ENCODE measurements around the gene PDAP1.
A peak's percentile ranks its signal among the peaks of the same experiment; 100 is the strongest.
"Not testable (repeated sequence)": the region's sequence is repeated elsewhere in the genome, so short reads cannot be mapped to it uniquely, and the experiment has no call there.

The PDAP1 gene

GRCh38 chr7:99408379-99409191 lies at the start of gene PDAP1, which contains the start of gene BUD31:
Gene PDAP1 (minus strand): TSS chr7:99408597. CDS start chr7:99408548, 49 bp downstream.
Gene BUD31 (plus strand): TSS chr7:99408969. CDS start chr7:99411093, 2,124 bp downstream.
- peak; percentile 97 for DNase-seq

- no peak for DNase-seq
Measured at GRCh38 chr7:99457650-99458493, 49.5 kb upstream of the PDAP1 start.

GRCh38 chr7:99457050-99457649 lies 48.8 kb upstream of the PDAP1 start:
- no peak for DNase-seq

GRCh38 chr7:99456288-99456687 lies 47.9 kb upstream of the PDAP1 start:
- DNase-seq, result no peak

DNA sequence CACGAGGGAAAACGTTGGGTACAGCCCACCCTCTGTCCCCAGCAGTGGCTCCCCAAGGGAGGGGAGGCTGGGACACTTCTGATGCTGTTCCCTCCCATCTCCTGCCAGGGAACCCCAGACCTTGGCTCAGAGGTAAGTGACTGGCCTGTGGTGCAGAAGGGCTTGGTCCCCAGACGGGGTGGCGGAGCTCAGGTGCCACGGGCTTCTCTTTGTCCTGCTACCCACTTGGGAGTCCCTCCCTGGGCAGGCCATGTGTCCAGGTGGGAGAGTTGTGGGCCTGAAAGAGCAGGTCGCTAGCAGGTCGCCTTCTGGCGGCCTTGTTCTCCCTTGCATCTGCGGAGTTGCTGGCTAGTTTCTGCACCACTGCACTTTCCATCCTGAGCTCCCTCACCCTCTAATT lies 47.5 kb upstream of the PDAP1 start:
- DNase-seq, result no peak

DNA sequence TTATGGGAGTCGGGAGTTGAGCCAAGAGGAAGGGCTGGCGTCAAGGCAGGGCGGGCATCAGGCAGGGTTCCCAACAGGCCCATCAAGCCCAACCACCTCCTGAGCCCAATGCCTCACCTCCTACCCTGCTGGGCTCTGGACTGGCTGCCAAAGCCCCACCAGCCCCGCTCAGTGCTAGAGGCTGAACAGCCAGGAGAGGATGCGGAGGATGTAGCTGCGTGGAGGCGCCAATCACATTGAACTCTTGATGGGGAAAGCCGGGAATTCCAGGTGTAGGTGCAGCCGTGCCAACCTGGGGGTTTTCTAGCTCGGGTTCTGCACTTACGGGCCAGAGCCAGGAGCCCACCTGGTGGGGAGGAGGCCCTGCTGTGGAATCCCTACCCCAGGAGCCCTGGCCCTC lies 44.7 kb upstream of the PDAP1 start:
- DNase-seq, result no peak

DNA sequence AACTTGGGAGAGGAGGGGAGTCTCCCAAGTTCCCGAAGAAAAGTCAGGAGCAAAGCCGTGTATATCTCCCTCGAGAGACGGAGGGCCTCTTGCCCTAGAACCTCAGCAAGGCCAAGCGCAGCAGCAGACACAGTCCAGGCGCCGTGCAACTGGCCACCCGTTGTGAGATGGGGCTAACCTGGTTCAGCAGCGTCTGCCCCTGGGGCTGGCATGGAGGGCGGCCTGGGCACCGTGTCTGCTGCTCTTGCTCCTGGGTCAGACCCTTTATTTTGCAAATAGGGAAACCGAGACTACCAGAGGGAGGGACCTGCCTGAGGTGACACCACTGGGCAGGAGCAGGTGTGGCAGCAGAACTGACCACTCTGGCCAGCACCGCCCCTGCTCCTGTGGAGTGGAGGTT lies 44.1 kb upstream of the PDAP1 start:
- DNase-seq, result no peak

DNA sequence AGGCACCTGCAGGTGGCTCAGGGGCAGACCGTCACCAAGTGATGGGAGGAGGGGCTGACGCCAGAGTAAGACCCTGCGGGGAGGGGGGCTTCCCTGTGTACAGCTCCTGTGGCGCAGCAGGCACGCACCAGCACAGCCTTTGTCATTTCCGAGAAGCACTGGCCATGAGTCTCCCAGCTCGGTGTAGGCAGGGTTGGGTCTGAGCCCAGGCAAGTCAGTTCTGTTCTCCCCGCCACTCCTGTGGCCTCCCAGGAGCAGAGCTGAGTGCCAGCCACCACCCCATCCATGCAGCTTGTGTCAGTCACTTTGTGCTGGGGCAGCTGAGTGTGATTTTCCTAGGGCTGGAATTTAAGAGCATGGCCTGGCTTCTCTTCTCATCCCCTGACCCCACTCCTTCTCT lies 43.5 kb upstream of the PDAP1 start:
- no peak for DNase-seq

DNA sequence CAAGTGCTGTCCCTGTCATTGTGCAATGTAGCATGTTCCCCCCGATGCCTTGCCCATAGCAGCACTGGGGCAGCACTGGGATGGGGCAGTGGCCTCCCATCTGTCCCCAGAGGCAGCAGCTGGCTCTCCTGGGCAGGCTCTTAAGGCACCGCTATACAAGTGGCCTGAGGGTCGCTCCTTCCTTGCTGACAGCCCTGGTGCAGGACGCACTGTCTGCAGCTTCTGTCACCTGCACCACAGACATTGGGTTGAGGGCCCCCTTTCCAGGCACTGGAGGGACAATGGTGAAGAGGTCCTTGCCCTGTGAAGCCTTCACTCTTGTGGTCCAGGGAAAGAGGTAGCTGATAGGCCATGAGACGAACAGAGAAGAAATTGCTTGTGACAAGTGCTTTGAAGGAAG lies 40.9 kb upstream of the PDAP1 start:
- DNase-seq, result no peak

DNA sequence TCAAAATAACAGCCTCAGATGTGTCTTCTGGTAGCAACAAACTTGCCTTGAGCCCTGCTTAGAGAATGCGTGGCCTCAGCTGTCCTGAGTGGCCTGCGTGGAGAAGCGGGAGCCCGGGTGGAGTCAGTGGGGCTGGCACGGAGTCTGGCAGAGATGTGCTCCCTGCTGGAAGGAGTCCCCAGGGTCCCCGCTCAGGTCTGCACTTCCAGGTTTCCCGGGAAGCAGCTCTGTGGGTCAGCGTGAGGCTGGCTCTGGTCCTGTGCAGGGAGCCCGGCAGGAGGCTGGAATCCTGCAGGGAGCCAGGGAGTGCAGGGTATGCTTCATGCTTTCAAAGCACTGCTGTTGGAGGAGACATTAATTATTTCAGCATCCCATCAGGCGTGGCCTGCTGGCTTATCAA lies 40.5 kb upstream of the PDAP1 start:
- no peak for DNase-seq

DNA sequence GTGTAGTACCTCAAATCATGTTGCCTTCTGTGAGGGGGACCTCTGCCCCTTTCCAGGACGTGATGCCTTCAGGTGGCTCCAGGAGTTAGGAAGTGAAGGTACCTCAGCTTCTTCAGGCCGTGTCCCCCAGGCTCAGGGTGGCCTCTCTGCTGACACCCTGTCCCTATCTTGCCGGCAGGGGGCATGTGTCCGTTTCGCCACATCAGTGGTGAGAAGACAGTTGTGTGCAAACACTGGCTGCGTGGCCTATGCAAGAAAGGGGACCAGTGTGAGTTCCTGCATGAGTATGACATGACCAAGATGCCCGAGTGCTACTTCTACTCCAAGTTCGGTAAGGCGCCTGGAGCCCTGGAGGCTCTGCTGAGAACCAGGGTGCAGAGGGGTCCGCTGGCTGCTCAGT lies 39.5 kb upstream of the PDAP1 start:
- DNase-seq, result peak; percentile 42

DNA sequence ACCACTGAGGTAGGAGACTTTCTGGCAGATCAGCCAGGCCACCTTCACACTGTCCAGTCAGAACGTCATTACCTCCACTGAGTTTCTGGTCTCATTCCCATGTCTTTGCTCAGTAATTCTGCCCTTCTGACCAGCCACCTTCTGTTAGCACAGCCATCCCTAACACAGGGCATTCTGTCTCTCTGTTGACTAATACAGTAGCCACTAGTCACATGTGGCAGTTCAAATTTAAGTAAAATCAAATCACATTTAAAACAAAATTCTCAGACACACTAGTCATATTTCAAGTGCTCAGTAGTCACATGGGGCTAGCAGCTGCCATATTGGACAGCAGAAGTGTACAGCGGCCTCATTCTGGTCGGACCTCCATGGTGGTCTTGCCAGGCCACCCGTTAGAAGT lies 37.7 kb upstream of the PDAP1 start:
- DNase-seq, result no peak

DNA sequence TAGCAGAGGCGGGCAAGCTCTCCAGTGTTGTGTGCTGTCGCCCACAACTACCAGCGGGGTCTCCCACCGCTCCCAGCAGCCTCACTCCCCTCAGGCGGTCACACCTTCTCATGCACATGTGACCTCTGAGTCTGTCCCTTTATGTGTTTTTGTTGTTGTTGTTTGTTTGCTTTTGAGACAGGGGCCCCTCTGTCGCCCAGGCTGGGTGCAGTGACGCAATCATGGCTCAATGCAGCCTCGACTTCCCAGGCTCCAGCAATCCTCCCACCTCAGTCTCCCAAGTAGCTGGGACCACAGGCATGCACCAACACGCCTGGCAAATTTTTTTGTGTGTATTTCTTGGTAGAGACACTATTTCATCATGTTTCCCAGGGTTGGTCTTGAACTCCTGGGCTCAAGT lies 31.8 kb upstream of the PDAP1 start:
- no peak for DNase-seq

DNA sequence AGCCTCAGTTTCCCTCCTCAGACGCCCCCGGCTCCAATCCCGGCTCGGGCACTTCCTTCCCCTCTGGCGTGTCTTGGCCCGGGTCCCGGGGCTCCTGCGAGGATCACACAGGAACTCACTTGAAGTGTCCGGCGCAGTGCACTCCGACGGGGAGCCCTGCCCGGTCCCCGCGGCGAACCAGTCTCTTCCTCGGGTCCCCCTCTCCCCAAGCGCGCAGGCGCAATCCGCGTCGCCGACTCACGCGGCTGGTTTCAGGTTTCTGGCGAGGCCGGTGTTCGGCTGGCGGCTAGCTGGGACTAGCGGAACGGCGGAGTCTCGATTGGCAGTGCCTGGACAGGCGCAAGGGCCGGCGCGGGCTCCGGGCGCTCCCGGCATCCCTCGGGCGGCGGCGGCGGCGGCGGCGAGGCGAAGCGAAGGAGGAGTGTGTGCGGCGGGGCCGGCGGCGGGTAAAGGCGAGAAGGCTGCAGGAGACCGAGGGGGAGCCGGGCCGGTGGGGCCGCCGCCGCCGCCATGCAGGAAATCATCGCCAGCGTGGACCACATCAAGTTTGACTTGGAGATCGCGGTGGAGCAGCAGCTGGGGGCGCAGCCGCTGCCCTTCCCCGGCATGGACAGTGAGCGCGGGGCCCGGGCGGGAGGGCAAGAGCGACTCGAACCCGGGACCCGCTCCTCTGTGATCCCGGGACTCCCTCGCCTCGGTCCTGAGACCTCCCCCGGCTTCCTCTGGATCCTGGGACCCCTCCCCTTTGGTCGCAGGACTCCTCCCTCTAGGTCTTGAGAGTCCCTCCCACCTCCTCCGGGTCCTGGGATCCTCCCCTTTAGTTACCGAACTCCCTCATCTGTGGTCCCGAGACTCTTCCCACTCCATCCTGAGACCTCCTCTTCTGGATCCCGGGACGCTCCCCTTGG lies 30.4 kb upstream of the PDAP1 start, which contains the start of the genes CPSF4 and PTCD1:
Gene CPSF4, plus strand, starts transcription at position 371 of the 908 bp plus-strand sequence. Its CDS starts 140 bp downstream, at position 511.
Gene PTCD1, minus strand, starts transcription at position 226 of the 908 bp plus-strand sequence. CDS start 3,556 bp downstream, outside the sequence.
- DNase-seq, result peak; percentile 98

- peak; percentile 27 for DNase-seq
Measured at GRCh38 chr7:99437946-99438572, 29.7 kb upstream of the PDAP1 start.

- no peak for DNase-seq
Measured at GRCh38 chr7:99433158-99433557, 24.8 kb upstream of the PDAP1 start.

- not testable (repeated sequence) for DNase-seq
Measured at GRCh38 chr7:99431756-99432540, 23.6 kb upstream of the PDAP1 start.

- no peak for DNase-seq
Measured at GRCh38 chr7:99429756-99430155, 21.4 kb upstream of the PDAP1 start.

DNA sequence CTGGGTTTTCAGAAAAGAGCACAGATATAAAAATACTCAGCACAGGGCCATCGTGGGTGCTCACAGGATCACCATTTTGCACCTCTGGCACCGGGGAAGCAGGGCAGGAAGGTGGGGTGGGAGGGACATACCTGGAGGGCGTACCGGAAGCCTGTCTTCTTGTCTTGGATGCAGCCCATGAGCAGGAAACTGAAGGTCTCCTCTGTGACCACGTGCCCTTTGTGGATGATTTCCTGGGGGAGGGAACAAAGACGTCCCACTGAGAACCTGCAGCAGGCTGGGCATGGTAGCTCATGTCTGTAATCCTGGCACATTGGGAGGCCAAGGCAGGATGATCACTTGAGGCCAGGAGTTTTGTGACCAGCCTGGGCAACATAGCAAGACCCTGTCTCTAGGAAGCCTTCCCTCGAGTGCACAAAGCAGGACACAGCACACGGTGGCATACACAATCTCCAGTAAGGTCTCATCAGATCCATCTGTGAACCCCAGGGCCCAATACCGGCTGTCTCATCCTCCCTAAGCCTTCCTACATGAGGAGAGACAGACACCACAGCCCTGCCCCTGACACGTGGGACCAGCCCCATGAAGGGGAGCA lies 20.7 kb upstream of the PDAP1 start:
- no peak for DNase-seq

All from hematopoietic multipotent progenitor cell treated with erythropoietin and hydrocortisone succinate and interleukin-3 and kit ligand, for 4 days (in vitro differentiated cells).